Muscle layer of colon (tissue), 2 donors: ENCODE data around the gene THADA.

Experiments
- H3K27ac ChIP-seq: one replicate; pipeline ENCODE4 v1.7.0; 2013; ENCODE audit warnings: low read depth, mild to moderate bottlenecking, low read length, moderate library complexity
- H3K27me3 ChIP-seq, 2 donors: one replicate each; pipeline ENCODE4 v1.7.0; 2013; ENCODE audit warnings: low read length in 2 of 2, mild to moderate bottlenecking in 2 of 2; ENCODE audit not compliant: insufficient read depth in 2 of 2, control insufficient read depth in 1 of 2
- H3K36me3 ChIP-seq: one replicate; pipeline ENCODE4 v1.7.0; 2013; ENCODE audit warnings: mild to moderate bottlenecking, low read length; ENCODE audit not compliant: insufficient read depth
- H3K4me1 ChIP-seq: one replicate; pipeline ENCODE4 v1.7.0; 2013; ENCODE audit warnings: mild to moderate bottlenecking, low read length; ENCODE audit not compliant: insufficient read depth
- H3K4me3 ChIP-seq, 2 donors: one replicate each; pipeline ENCODE4 v1.7.0; 2013; ENCODE audit warnings: low read length in 2 of 2, low read depth in 1 of 2, mild to moderate bottlenecking in 1 of 2, moderate library complexity in 1 of 2
- H3K9ac ChIP-seq: one replicate; pipeline ENCODE4 v1.7.0; 2013; ENCODE audit warnings: low read length
- H3K9me3 ChIP-seq: one replicate; pipeline ENCODE4 v1.7.0; 2013; ENCODE audit warnings: mild to moderate bottlenecking, low read length
- donor health status: abdominal sarcoma.
- donor health status: Adenocarcinoma of cecum.

THADA gene

GRCh38 chr2:43269706-43270105, 326.1 kb downstream of the THADA start:
- Histone ChIP-seq H3K4me1 (peaks cover 72% of the 10 kb centered on the region), H3K27ac (peak overlapping the region; percentile 71)

DNA sequence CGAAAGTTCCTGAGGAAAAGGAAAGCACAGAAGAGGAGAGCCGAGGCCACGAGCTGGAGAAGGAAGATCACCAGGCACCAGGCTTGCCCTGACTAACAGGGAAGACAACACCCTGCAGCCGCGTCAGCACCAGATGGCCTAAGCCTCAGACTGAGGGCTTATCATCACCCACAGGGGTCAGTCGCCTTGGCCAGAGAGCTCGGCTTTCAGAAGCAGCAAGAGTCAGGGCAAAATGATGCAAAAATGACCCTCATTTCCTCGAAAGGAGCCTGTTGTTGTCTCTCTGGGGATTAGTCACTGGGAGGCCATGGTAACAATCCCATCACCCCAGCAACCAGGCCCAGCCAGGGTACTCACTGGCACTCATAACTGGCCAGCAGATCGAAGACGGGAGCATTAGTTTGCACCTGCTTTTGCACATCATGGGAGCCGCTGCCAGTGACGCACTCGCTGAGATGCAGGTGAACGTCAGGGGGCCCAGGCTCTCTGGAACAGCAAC, 326.7 kb downstream of the THADA start:
- Histone ChIP-seq H3K9me3 (no peaks in the 10 kb centered on the region), H3K27me3 (no peaks in the 10 kb centered on the region), H3K36me3 (no peaks in the 10 kb centered on the region), H3K4me3 (peak overlapping the region in 1 of 2 donors; percentile 36), H3K27ac (peak overlapping the region; percentile 71), H3K4me1 (peaks cover 73% of the 10 kb centered on the region), H3K9ac (peak overlapping the region; percentile 5)

More at GRCh38 chr2:43269706-43270105, 326.1 kb downstream of the THADA start:
- Histone ChIP-seq H3K27me3 (no peaks in the 10 kb centered on the region), H3K4me3 (peak overlapping the region in 1 of 2 donors; percentile 36), H3K9ac (no peak overlapping the region), H3K36me3 (no peaks in the 10 kb centered on the region), H3K9me3 (no peaks in the 10 kb centered on the region)

DNA sequence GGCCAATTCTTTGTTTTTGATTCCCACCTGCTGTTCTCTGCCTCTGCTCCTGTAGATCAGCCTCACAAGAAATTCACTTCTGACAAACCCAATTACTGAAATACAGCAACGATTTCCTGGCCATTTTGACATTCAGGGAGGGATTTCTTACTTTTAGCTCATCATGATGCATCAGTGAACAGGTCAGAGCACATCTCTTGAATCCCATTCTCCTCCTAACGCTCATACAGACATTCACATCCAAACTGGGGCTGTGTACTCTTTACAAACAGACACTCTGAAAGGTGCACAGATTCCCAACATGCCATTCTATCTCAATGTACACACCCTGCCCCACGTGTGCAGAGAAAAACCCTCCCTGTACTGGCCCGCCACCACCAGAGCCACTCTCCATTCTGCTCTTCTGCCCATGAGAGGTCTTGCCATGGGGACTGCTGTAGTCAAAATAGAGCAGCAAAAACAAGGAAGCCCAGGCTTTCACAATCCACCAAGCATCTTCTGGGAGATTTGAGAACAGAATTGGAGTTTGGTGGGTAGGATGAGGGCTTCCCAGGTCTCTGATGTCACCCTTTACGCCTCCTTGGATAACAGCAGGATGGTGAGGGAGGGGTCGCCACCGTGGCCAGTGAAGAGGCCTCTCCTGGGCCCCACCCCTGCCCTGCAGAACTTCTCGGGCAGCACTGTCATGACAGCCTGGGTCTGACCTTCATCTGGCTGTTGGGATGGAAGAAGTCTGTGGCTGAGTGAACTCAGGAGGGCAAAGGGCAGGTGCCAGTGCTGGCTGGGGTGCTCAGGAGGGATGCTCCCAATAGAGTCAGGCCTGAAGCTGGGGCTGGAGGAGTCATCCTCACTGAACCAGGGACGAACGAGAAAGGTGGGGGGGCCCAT, 327.5 kb downstream of the THADA start:
- Histone ChIP-seq H3K4me3 (peak overlapping the region in 1 of 2 donors; percentile 36), H3K36me3 (no peaks in the 10 kb centered on the region), H3K4me1 (peaks cover 73% of the 10 kb centered on the region), H3K27ac (peak overlapping the region; percentile 71), H3K9ac (peak overlapping the region; percentile 5), H3K27me3 (no peaks in the 10 kb centered on the region), H3K9me3 (no peaks in the 10 kb centered on the region)

GRCh38 chr2:43267381-43267780, 328.5 kb downstream of the THADA start:
- Histone ChIP-seq H3K27me3 (no peaks in the 10 kb centered on the region), H3K36me3 (no peaks in the 10 kb centered on the region), H3K27ac (peak overlapping the region; percentile 19), H3K9ac (no peak overlapping the region), H3K4me3 (no peak overlapping the region), H3K9me3 (no peaks in the 10 kb centered on the region), H3K4me1 (peaks cover 73% of the 10 kb centered on the region)

- Histone ChIP-seq H3K4me1 (peaks cover 73% of the 10 kb centered on the region), H3K27ac (peak overlapping the region; percentile 25), H3K36me3 (no peaks in the 10 kb centered on the region), H3K9ac (no peak overlapping the region), H3K27me3 (no peaks in the 10 kb centered on the region), H3K4me3 (no peak overlapping the region), H3K9me3 (no peaks in the 10 kb centered on the region)
Measured at GRCh38 chr2:43266711-43267111, 329.1 kb downstream of the THADA start.

DNA sequence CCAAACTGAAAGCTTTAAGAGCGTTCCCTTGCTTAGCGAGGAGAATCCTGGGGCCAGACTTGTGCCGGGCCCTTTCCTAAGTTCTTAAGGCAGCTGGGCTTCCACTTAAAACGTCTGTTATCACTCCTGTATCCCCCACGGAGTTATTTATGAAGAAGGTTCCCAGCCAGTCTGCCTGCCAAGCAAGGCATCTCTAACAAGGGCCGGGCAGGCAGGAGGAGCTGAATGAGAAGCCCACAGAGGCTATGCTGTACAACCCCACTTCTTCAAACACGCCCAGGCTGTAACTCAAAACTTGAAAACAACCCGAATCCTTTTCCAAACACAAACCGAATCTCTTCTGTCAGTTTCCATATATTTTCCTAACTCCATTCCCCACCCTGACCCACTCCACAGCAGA, 330.4 kb downstream of the THADA start:
- Histone ChIP-seq H3K36me3 (no peaks in the 10 kb centered on the region), H3K4me1 (peaks cover 70% of the 10 kb centered on the region), H3K27ac (peak overlapping the region; percentile 87), H3K27me3 (no peaks in the 10 kb centered on the region), H3K9ac (peak overlapping the region; percentile 11), H3K9me3 (no peaks in the 10 kb centered on the region), H3K4me3 (peak overlapping the region in 1 of 2 donors; percentile 36)

GRCh38 chr2:43265001-43265400, 330.8 kb downstream of the THADA start:
- peaks cover 66% of the 10 kb centered on the region for H3K4me1 ChIP-seq
- H3K9me3 ChIP-seq, result no peaks in the 10 kb centered on the region
- peak overlapping the region; percentile 11 for H3K9ac ChIP-seq
- H3K27me3 ChIP-seq, result no peaks in the 10 kb centered on the region
- peak overlapping the region in 1 of 2 donors; percentile 36 for H3K4me3 ChIP-seq
- peak overlapping the region; percentile 87 for H3K27ac ChIP-seq
- H3K36me3 ChIP-seq, result no peaks in the 10 kb centered on the region

- H3K9ac ChIP-seq, result no peak overlapping the region
- H3K27ac ChIP-seq, result no peak overlapping the region
- H3K4me3 ChIP-seq, result no peak overlapping the region
- H3K9me3 ChIP-seq, result no peaks in the 10 kb centered on the region
- H3K36me3 ChIP-seq, result no peaks in the 10 kb centered on the region
- no peaks in the 10 kb centered on the region for H3K27me3 ChIP-seq
- H3K4me1 ChIP-seq, result peaks cover 45% of the 10 kb centered on the region
Measured at GRCh38 chr2:43262951-43263350, 332.9 kb downstream of the THADA start.

DNA sequence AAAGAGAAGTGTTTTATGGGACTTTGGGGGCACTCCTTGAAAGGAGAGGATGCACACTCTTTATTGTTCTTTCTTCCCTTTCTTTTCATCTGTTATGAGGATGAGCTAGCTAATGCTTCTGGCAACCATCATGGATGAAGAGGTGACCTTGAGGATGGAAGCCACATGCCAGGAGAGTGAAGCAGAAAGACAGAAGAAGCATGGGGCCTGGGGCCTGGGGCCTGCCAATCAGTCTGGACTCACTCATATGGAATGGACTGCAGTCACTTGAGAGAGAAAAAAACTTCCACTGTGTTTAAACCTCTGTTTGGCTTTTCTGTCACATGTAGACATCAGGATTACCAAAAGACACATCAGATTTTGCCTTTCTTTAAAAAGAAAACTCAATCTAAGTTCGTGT, 333.6 kb downstream of the THADA start:
- Histone ChIP-seq H3K4me1 (peaks cover 38% of the 10 kb centered on the region), H3K9me3 (no peaks in the 10 kb centered on the region), H3K36me3 (no peaks in the 10 kb centered on the region), H3K9ac (no peak overlapping the region), H3K4me3 (no peak overlapping the region), H3K27me3 (no peaks in the 10 kb centered on the region), H3K27ac (no peak overlapping the region)

GRCh38 chr2:43259512-43259911, 336.3 kb downstream of the THADA start:
- Histone ChIP-seq H3K36me3 (no peaks in the 10 kb centered on the region), H3K4me1 (peaks cover 22% of the 10 kb centered on the region), H3K9me3 (no peaks in the 10 kb centered on the region), H3K9ac (no peak overlapping the region), H3K4me3 (no peak overlapping the region), H3K27me3 (no peaks in the 10 kb centered on the region), H3K27ac (no peak overlapping the region)

GRCh38 chr2:43258547-43259156, 337.2 kb downstream of the THADA start:
- Histone ChIP-seq H3K27ac (no peak overlapping the region), H3K9ac (no peak overlapping the region), H3K27me3 (no peaks in the 10 kb centered on the region), H3K9me3 (no peaks in the 10 kb centered on the region), H3K36me3 (no peaks in the 10 kb centered on the region), H3K4me1 (peaks cover 13% of the 10 kb centered on the region), H3K4me3 (no peak overlapping the region)
